ENCODE data around the gene CENPV.
A peak's percentile ranks its signal among the peaks of the same experiment; 100 is the strongest.

The CENPV gene

GRCh38 chr17:16354585-16354984 is 1.3 kb upstream of the CENPV start:
- Histone ChIP-seq H3K4me3 (ENCODE audit: low read depth in 1 of 2, low read length in 2 of 2) (no peak overlapping the region), H3K36me3 (ENCODE audit: control insufficient read depth in 1 of 2, insufficient read depth in 2 of 2, low read length in 2 of 2) (no peaks in the 10 kb centered on the region), H3K27ac (ENCODE audit: low read length) (no peak overlapping the region), H3K27me3 (ENCODE audit: low read depth, low read length) (peaks cover 4% of the 10 kb centered on the region), H3K9me3 (ENCODE audit: control insufficient read depth in 1 of 2, low read length in 2 of 2) (no peaks in the 10 kb centered on the region), H3K4me1 (ENCODE audit: control insufficient read depth in 1 of 2, insufficient read depth in 2 of 2, low read length in 2 of 2) (peaks cover 0 to 15% of the 10 kb centered on the region in 2 donors)

- Histone ChIP-seq H3K27me3 (ENCODE audit: low read depth, low read length) (peaks cover 4% of the 10 kb centered on the region), H3K27ac (ENCODE audit: low read length) (no peak overlapping the region), H3K36me3 (ENCODE audit: control insufficient read depth in 1 of 2, insufficient read depth in 2 of 2, low read length in 2 of 2) (peaks cover 5 to 13% of the 10 kb centered on the region in 2 donors), H3K9me3 (ENCODE audit: control insufficient read depth in 1 of 2, low read length in 2 of 2) (no peaks in the 10 kb centered on the region), H3K4me3 (ENCODE audit: low read depth in 1 of 2, low read length in 2 of 2) (peak overlapping the region; percentile 81 to 87), H3K4me1 (ENCODE audit: control insufficient read depth in 1 of 2, insufficient read depth in 2 of 2, low read length in 2 of 2) (peaks cover 0 to 15% of the 10 kb centered on the region in 2 donors)
Measured at GRCh38 chr17:16352667-16353316, 477 bp downstream of the CENPV start.

GRCh38 chr17:16352303-16352666 is 984 bp downstream of the CENPV start:
- Histone ChIP-seq H3K4me3 (ENCODE audit: low read depth in 1 of 2, low read length in 2 of 2) (peak overlapping the region; percentile 81 to 87), H3K36me3 (ENCODE audit: control insufficient read depth in 1 of 2, insufficient read depth in 2 of 2, low read length in 2 of 2) (peaks cover 5 to 13% of the 10 kb centered on the region in 2 donors), H3K27ac (ENCODE audit: low read length) (no peak overlapping the region), H3K4me1 (ENCODE audit: control insufficient read depth in 1 of 2, insufficient read depth in 2 of 2, low read length in 2 of 2) (peaks cover 0 to 15% of the 10 kb centered on the region in 2 donors), H3K27me3 (ENCODE audit: low read depth, low read length) (peaks cover 4% of the 10 kb centered on the region), H3K9me3 (ENCODE audit: control insufficient read depth in 1 of 2, low read length in 2 of 2) (no peaks in the 10 kb centered on the region)

- H3K36me3 ChIP-seq (ENCODE audit: control insufficient read depth in 1 of 2, insufficient read depth in 2 of 2, low read length in 2 of 2) = peaks cover 5 to 16% of the 10 kb centered on the region in 2 donors
- no peaks in the 10 kb centered on the region for H3K9me3 ChIP-seq (ENCODE audit: control insufficient read depth in 1 of 2, low read length in 2 of 2)
- peak overlapping the region; percentile 25 for H3K27ac ChIP-seq (ENCODE audit: low read length)
- H3K4me3 ChIP-seq (ENCODE audit: low read depth in 1 of 2, low read length in 2 of 2) = peak overlapping the region; percentile 81 to 87
- peaks cover 4% of the 10 kb centered on the region for H3K27me3 ChIP-seq (ENCODE audit: low read depth, low read length)
- H3K4me1 ChIP-seq (ENCODE audit: control insufficient read depth in 1 of 2, insufficient read depth in 2 of 2, low read length in 2 of 2) = peaks cover 0 to 15% of the 10 kb centered on the region in 2 donors
Measured at GRCh38 chr17:16351831-16352230, 1.4 kb downstream of the CENPV start.

GRCh38 chr17:16349431-16349830 is 3.8 kb downstream of the CENPV start:
- no peak overlapping the region for H3K4me3 ChIP-seq (ENCODE audit: low read depth in 1 of 2, low read length in 2 of 2)
- H3K36me3 ChIP-seq (ENCODE audit: control insufficient read depth in 1 of 2, insufficient read depth in 2 of 2, low read length in 2 of 2) = peaks cover 6 to 16% of the 10 kb centered on the region in 2 donors
- H3K27ac ChIP-seq (ENCODE audit: low read length) = no peak overlapping the region
- H3K9me3 ChIP-seq (ENCODE audit: control insufficient read depth in 1 of 2, low read length in 2 of 2) = no peaks in the 10 kb centered on the region
- peaks cover 0 to 15% of the 10 kb centered on the region in 2 donors for H3K4me1 ChIP-seq (ENCODE audit: control insufficient read depth in 1 of 2, insufficient read depth in 2 of 2, low read length in 2 of 2)
- peaks cover 4% of the 10 kb centered on the region for H3K27me3 ChIP-seq (ENCODE audit: low read depth, low read length)

GRCh38 chr17:16348586-16348985 is 4.7 kb downstream of the CENPV start:
- Histone ChIP-seq H3K9me3 (ENCODE audit: control insufficient read depth in 1 of 2, low read length in 2 of 2) (no peaks in the 10 kb centered on the region), H3K36me3 (ENCODE audit: control insufficient read depth in 1 of 2, insufficient read depth in 2 of 2, low read length in 2 of 2) (peaks cover 9 to 21% of the 10 kb centered on the region in 2 donors), H3K4me3 (ENCODE audit: low read depth in 1 of 2, low read length in 2 of 2) (no peak overlapping the region), H3K27me3 (ENCODE audit: low read depth, low read length) (peaks cover 4% of the 10 kb centered on the region), H3K27ac (ENCODE audit: low read length) (no peak overlapping the region), H3K4me1 (ENCODE audit: control insufficient read depth in 1 of 2, insufficient read depth in 2 of 2, low read length in 2 of 2) (peaks cover 0 to 12% of the 10 kb centered on the region in 2 donors)

- peaks cover 9 to 34% of the 10 kb centered on the region in 2 donors for H3K36me3 ChIP-seq (ENCODE audit: control insufficient read depth in 1 of 2, insufficient read depth in 2 of 2, low read length in 2 of 2)
- H3K27ac ChIP-seq (ENCODE audit: low read length) = no peak overlapping the region
- no peaks in the 10 kb centered on the region for H3K27me3 ChIP-seq (ENCODE audit: low read depth, low read length)
- H3K4me1 ChIP-seq (ENCODE audit: control insufficient read depth in 1 of 2, insufficient read depth in 2 of 2, low read length in 2 of 2) = no peaks in the 10 kb centered on the region
- no peaks in the 10 kb centered on the region for H3K9me3 ChIP-seq (ENCODE audit: control insufficient read depth in 1 of 2, low read length in 2 of 2)
- H3K4me3 ChIP-seq (ENCODE audit: low read depth in 1 of 2, low read length in 2 of 2) = no peak overlapping the region
Measured at GRCh38 chr17:16346721-16347271, 6.5 kb downstream of the CENPV start.

GRCh38 chr17:16345565-16345964 is 7.7 kb downstream of the CENPV start:
- H3K36me3 ChIP-seq (ENCODE audit: control insufficient read depth in 1 of 2, insufficient read depth in 2 of 2, low read length in 2 of 2) = peaks cover 9 to 34% of the 10 kb centered on the region in 2 donors
- no peak overlapping the region for H3K4me3 ChIP-seq (ENCODE audit: low read depth in 1 of 2, low read length in 2 of 2)
- no peak overlapping the region for H3K27ac ChIP-seq (ENCODE audit: low read length)
- no peaks in the 10 kb centered on the region for H3K27me3 ChIP-seq (ENCODE audit: low read depth, low read length)
- H3K4me1 ChIP-seq (ENCODE audit: control insufficient read depth in 1 of 2, insufficient read depth in 2 of 2, low read length in 2 of 2) = no peaks in the 10 kb centered on the region
- no peaks in the 10 kb centered on the region for H3K9me3 ChIP-seq (ENCODE audit: control insufficient read depth in 1 of 2, low read length in 2 of 2)

GRCh38 chr17:16343569-16343968 is 9.7 kb downstream of the CENPV start:
- no peak overlapping the region for H3K27ac ChIP-seq (ENCODE audit: low read length)
- H3K27me3 ChIP-seq (ENCODE audit: low read depth, low read length) = no peaks in the 10 kb centered on the region
- peaks cover 4 to 24% of the 10 kb centered on the region in 2 donors for H3K36me3 ChIP-seq (ENCODE audit: control insufficient read depth in 1 of 2, insufficient read depth in 2 of 2, low read length in 2 of 2)

GRCh38 chr17:16342979-16343378 is 10.3 kb downstream of the CENPV start:
- H3K4me1 ChIP-seq (ENCODE audit: control insufficient read depth in 1 of 2, insufficient read depth in 2 of 2, low read length in 2 of 2) = no peaks in the 10 kb centered on the region
- H3K9me3 ChIP-seq (ENCODE audit: control insufficient read depth in 1 of 2, low read length in 2 of 2) = no peaks in the 10 kb centered on the region
- no peak overlapping the region for H3K4me3 ChIP-seq (ENCODE audit: low read depth in 1 of 2, low read length in 2 of 2)
- H3K36me3 ChIP-seq (ENCODE audit: control insufficient read depth in 1 of 2, insufficient read depth in 2 of 2, low read length in 2 of 2) = peaks cover 4 to 21% of the 10 kb centered on the region in 2 donors
- H3K27ac ChIP-seq (ENCODE audit: low read length) = no peak overlapping the region
- H3K27me3 ChIP-seq (ENCODE audit: low read depth, low read length) = no peaks in the 10 kb centered on the region

More at GRCh38 chr17:16343569-16343968, 9.7 kb downstream of the CENPV start:
- no peak overlapping the region for H3K4me3 ChIP-seq (ENCODE audit: low read depth in 1 of 2, low read length in 2 of 2)
- H3K9me3 ChIP-seq (ENCODE audit: control insufficient read depth in 1 of 2, low read length in 2 of 2) = no peaks in the 10 kb centered on the region
- H3K4me1 ChIP-seq (ENCODE audit: control insufficient read depth in 1 of 2, insufficient read depth in 2 of 2, low read length in 2 of 2) = no peaks in the 10 kb centered on the region

- Histone ChIP-seq H3K4me3 (ENCODE audit: low read depth in 1 of 2, low read length in 2 of 2) (no peak overlapping the region), H3K27ac (ENCODE audit: low read length) (no peak overlapping the region), H3K4me1 (ENCODE audit: control insufficient read depth in 1 of 2, insufficient read depth in 2 of 2, low read length in 2 of 2) (no peaks in the 10 kb centered on the region), H3K9me3 (ENCODE audit: control insufficient read depth in 1 of 2, low read length in 2 of 2) (no peaks in the 10 kb centered on the region), H3K27me3 (ENCODE audit: low read depth, low read length) (no peaks in the 10 kb centered on the region), H3K36me3 (ENCODE audit: control insufficient read depth in 1 of 2, insufficient read depth in 2 of 2, low read length in 2 of 2) (peaks cover 4 to 18% of the 10 kb centered on the region in 2 donors)
Measured at GRCh38 chr17:16339959-16340358, 13.3 kb downstream of the CENPV start.
